ENCODE data around the gene ISCA2. TPM values are rescaled to one million over a fixed set of nuclear protein-coding genes. Genes with fewer than 3 reads are reported as not detected.

The ISCA2 gene
- total and polyA plus RNA-seq, 2 donors (not counting 3 experiments of a cell fraction or from before 2014, with no cell fraction given): 22.6 to 25.7 TPM

DNA sequence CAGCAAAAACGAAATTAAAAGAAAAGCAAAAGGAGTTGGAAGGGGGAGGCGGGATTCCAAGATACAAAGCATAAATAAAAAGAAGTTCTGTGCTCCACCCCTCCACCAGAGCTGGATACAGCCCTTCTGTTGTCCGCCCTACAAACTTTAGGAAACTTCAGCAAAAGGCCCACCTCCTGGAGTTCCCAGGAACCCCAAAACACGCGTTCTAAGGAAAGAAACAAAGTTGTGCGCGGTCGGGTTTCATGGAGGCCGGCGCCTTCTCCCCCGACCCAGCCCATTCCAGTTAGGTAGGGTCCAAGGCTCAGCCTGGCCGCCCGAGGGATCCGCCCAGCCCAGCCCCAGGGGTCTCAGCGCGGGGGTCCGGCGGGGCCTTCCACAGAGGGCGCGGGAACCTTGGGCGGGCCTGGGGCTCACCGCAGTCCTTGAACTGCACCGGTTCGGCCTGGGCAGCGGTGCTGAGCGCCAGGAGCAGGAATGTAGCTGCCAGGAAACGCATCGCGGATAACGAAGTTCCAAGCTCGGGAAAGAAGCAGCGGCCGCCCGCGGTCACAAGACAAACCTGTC, 706 bp upstream of the ISCA2 start, which contains the start of gene NPC2:
TSS of gene NPC2 (minus strand) at position 530 of the 567 bp plus-strand sequence. CDS start at position 499, 31 bp downstream.
- ChIA-PET POLR2A (no interaction called here), CTCF (interaction anchor here (0.8 to 1.1 kb wide), 5 partner anchors 14 to 132 kb away, joined by 3 to 4 read pairs (median 4); no protein-coding TSS in a partner anchor)
- Histone ChIP-seq H3K79me2 (ENCODE audit: control insufficient read depth, insufficient read depth, low read length) (peaks cover 22% of the 10 kb centered on the region), H3K36me3 (ENCODE audit: control insufficient read depth in 2 of 2, extremely low read depth in 1 of 2, insufficient read depth in 2 of 2, low read length in 2 of 2) (no peaks in the 10 kb centered on the region), H4K20me1 (replicated peaks; ENCODE audit: control insufficient read depth, extremely low read depth, insufficient read depth, low read length) (no peaks in the 10 kb centered on the region), H3K4me1 (ENCODE audit: control insufficient read depth, extremely low read depth, insufficient read depth, low read length) (peaks cover 55% of the 10 kb centered on the region), H3K27me3 (ENCODE audit: control insufficient read depth in 2 of 2, insufficient read depth in 2 of 2, low read length in 2 of 2) (no peaks in the 10 kb centered on the region), H3K4me2 (ENCODE audit: insufficient read depth, low read length) (peak within 1 kb of the TSS; percentile 100), H3K27ac (ENCODE audit: insufficient read depth, low read depth, low read length) (peak within 1 kb of the TSS; percentile 76), H3K4me3 (replicated peaks in 1 of 3; ENCODE audit: insufficient read depth in 1 of 3, low read depth in 1 of 3, low read length in 3 of 3) (peak within 1 kb of the TSS; percentile 91 to 98 (median 93)), H3K9me1 (replicated peaks; ENCODE audit: control insufficient read depth, extremely low read depth, insufficient read depth, low read length) (no peaks in the 10 kb centered on the region), H3K9ac (replicated peaks; ENCODE audit: extremely low read depth, insufficient read depth, low read length) (peak within 1 kb of the TSS; percentile 86), H3K9me3 (replicated peaks; ENCODE audit: control insufficient read depth, insufficient read depth, low read length) (no peaks in the 10 kb centered on the region), H2AFZ (ENCODE audit: low read depth, low read length) (peak within 1 kb of the TSS; percentile 93)
- dilution Hi-C loops (cut with MboI; ENCODE audit: extremely low pct_ligation_motif_present, low sequenced_read_pairs): no loop called here
- no TSS peak for BruUV-seq (replicated peaks)
- DNase-seq (ENCODE audit: low read depth, low spot score) (no peak), FAIRE-seq (no peak)
- intact Hi-C loops (cut with micrococcal nuclease): loop anchor here (5.0 kb wide), 1 partner anchor 79 kb away; no protein-coding TSS in a partner anchor
- TF ChIP-seq MYC (IDR thresholded peaks at IDR 0.05; ENCODE audit: low read depth, low read length): no peak
- peak; percentile 80 for TF ChIP-seq POLR2AphosphoS5 (IDR thresholded peaks at IDR 0.05; ENCODE audit: insufficient read depth, low read depth, low read length)
- TF ChIP-seq POLR2A (IDR thresholded peaks at IDR 0.05; ENCODE audit: low read depth, low read length): peak; percentile 66

DNA sequence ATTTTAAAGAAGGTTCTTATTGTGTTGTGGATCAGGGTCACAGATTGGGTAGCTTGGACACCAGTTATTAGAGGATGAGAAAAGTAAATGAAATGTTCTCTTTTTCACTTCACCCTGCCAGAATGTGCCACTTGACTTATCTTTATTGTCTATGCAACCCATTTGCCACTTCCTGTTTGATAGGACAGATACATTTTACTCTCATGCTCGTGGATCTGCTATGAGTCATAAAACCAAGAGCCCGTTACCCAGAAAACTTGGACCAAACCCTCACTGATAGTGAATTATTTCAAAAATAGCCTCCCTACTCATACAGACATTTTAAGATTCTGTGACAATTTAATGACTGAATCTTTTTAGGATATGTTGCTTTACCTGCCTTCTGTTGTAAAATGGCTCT, 1.8 kb downstream of the ISCA2 start:
- TF ChIP-seq EZH2 (IDR thresholded peaks at IDR 0.05; ENCODE audit: borderline replicate concordance, low read depth, low read length, severe bottlenecking): no peak
- peak; percentile 6 for TF ChIP-seq FOS (IDR thresholded peaks at IDR 0.05; ENCODE audit: borderline replicate concordance, insufficient read depth, low read length)
- Histone ChIP-seq H3K9ac (replicated peaks; ENCODE audit: extremely low read depth, insufficient read depth, low read length) (no peak overlapping the region), H3K9me1 (replicated peaks; ENCODE audit: control insufficient read depth, extremely low read depth, insufficient read depth, low read length) (no peaks in the 10 kb centered on the region), H3K9me3 (replicated peaks; ENCODE audit: control insufficient read depth, insufficient read depth, low read length) (no peaks in the 10 kb centered on the region), H2AFZ (ENCODE audit: low read depth, low read length) (no peak overlapping the region), H3K36me3 (ENCODE audit: control insufficient read depth in 2 of 2, extremely low read depth in 1 of 2, insufficient read depth in 2 of 2, low read length in 2 of 2) (peaks cover 6 to 7% of the 10 kb centered on the region in 2 experiments), H3K4me1 (ENCODE audit: control insufficient read depth, extremely low read depth, insufficient read depth, low read length) (peaks cover 31% of the 10 kb centered on the region), H3K4me3 (replicated peaks in 1 of 3; ENCODE audit: insufficient read depth in 1 of 3, low read depth in 1 of 3, low read length in 3 of 3) (no peak overlapping the region), H3K4me2 (ENCODE audit: insufficient read depth, low read length) (no peak overlapping the region), H3K27ac (ENCODE audit: insufficient read depth, low read depth, low read length) (no peak overlapping the region), H3K79me2 (ENCODE audit: control insufficient read depth, insufficient read depth, low read length) (peaks cover 15% of the 10 kb centered on the region), H3K27me3 (ENCODE audit: control insufficient read depth in 2 of 2, insufficient read depth in 2 of 2, low read length in 2 of 2) (no peaks in the 10 kb centered on the region), H4K20me1 (replicated peaks; ENCODE audit: control insufficient read depth, extremely low read depth, insufficient read depth, low read length) (no peaks in the 10 kb centered on the region)
- no peak for DNase-seq (ENCODE audit: low read depth, low spot score)
- FAIRE-seq: peak; percentile 37
- CTCF ChIA-PET: no interaction called here
- POLR2A ChIA-PET: no interaction called here
- dilution Hi-C loops (cut with MboI; ENCODE audit: extremely low pct_ligation_motif_present, low sequenced_read_pairs): no loop called here
- intact Hi-C loops (cut with micrococcal nuclease): no loop called here
- BruUV-seq (replicated peaks): no TSS peak
